HG02588 (cell line): ENCODE results near the gene TBC1D8.

Source experiments
- ATAC-seq: cut with Tn5 transposase; IDR thresholded peaks from one replicate; pipeline ENCODE4 v1.9.1; 2021; ENCODE audit warnings: mild to moderate bottlenecking, moderate library complexity; ENCODE audit not compliant: unreplicated experiment

Gene TBC1D8

GRCh38 chr2:101139495-101139894 is 11.7 kb downstream of the TBC1D8 start:
- no peak for ATAC-seq

GRCh38 chr2:101135412-101136296 is 15.5 kb downstream of the TBC1D8 start:
- ATAC-seq, result no peak

- no peak for ATAC-seq
These were observed 17.6 kb downstream of the TBC1D8 start for GRCh38 chr2:101133492-101134100.

- no peak for ATAC-seq
These were observed 19.0 kb downstream of the TBC1D8 start for GRCh38 chr2:101132202-101132601.

- ATAC-seq, result no peak
These were observed 21.1 kb downstream of the TBC1D8 start for GRCh38 chr2:101130081-101130480.

- no peak for ATAC-seq
These were observed 23.7 kb downstream of the TBC1D8 start for GRCh38 chr2:101127319-101128056.

- no peak for ATAC-seq
These were observed 25.4 kb downstream of the TBC1D8 start for GRCh38 chr2:101125808-101126207.

GRCh38 chr2:101125374-101125773 is 25.8 kb downstream of the TBC1D8 start:
- no peak for ATAC-seq

- no peak for ATAC-seq
These were observed 26.4 kb downstream of the TBC1D8 start for GRCh38 chr2:101124643-101125366.

DNA sequence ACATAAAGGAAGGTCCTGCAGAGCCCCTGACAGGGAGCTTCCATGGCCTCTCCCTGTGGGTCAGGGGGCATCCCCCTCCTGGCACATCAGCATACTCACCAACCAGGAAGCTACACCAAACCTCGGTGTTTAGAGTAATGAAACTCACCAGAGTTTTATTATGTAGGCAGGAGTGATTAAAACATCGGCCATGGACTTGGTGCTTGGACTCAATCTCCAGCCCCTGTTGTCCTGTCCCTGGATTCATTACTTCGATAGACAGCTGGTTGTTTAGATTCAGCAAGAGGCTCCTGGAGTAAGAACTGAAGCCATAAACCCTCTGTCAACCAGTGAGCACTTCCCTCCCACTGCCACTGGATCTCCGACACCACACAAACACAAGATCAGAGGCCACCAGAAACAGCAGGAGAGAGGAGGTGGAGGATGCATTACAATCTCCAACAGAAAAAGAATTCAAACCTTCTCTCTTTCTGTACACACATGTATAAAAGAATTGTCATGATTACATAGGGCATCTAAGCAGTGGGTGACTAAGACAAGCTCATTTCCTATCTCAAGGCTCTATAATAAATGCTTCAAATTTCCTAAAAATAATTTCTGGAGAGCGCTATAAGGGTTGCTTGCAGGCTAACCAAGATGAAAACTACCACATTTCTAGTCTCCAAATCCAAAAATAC is 27.2 kb downstream of the TBC1D8 start:
- no peak for ATAC-seq

DNA sequence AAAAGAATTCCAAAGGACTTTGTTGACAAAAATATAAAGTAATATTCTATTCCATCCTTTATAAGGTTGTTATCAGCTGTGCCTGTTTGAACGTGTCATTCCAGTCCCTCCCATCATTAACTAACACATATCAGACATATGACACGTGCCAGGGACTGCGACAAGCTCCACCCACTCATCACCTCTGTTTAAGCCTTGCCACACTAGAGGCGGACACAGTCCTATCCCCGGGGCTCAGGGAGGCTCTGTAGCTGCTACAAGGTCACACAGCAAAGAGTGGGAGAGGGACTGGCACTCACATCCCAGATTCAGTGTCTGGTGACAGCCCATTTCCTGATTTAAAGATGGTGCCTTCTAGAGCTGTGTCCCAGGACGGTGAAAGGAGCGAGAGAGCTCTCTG is 30.0 kb downstream of the TBC1D8 start:
- ATAC-seq, result no peak

DNA sequence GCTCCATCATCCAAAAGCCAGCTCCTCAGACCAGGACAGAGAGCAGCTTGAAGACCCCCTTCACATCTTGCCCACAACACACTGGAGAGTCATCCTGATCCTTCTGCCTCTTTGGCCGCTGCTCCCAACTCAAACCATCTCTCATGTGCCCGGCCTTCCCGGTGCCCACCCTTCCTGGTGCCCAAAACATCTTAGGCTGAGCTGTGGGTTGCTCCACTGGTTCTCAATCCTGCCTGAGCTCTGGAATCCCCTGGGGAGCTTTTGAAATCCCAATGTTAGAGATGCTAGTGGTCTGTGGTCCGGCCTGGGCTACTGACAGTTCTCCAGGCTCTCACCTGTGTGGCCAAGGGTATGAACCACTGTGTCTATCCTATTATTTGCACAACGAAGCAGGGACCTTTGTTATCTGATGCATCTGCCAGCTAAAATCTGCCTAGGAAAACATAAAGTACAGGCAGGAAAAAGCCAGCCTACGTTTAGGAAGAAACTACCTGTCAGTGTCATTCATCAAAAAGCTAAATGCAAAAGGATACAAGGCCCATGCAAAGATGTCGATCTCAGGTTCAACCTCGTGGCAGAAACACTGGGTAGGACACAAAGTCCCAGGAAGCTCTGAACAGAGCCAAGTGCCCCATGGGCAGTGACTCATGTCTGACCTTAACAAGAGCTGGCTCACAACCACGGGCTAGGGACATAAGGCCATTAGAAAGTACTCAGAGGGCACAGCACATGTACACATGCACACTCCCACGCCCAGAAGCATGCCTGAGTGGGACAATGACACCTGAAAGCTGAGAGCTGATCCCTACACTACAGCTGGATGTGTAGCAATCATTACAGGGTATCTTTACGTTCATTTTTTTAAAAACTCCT is 30.8 kb downstream of the TBC1D8 start:
- ATAC-seq, result no peak

DNA sequence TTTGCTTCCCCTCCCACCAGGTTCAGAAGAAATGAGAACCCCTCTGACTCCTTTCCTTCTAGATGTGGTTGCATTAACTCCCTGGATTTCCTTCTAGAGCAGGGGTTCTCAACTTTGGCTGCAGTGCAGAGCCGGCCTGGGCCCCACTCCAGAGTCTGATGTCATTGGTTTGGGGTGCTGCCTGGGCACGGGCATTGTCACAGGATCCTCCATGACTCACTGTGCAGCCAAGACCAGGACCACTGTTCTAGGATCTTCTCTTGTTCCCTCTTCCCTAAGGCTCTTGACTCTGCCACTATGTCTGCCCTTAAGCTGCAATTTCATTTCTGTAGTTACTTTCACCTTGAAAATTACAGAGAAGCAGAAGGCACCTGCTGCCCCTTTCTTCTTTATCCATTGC is 31.8 kb downstream of the TBC1D8 start:
- no peak for ATAC-seq

DNA sequence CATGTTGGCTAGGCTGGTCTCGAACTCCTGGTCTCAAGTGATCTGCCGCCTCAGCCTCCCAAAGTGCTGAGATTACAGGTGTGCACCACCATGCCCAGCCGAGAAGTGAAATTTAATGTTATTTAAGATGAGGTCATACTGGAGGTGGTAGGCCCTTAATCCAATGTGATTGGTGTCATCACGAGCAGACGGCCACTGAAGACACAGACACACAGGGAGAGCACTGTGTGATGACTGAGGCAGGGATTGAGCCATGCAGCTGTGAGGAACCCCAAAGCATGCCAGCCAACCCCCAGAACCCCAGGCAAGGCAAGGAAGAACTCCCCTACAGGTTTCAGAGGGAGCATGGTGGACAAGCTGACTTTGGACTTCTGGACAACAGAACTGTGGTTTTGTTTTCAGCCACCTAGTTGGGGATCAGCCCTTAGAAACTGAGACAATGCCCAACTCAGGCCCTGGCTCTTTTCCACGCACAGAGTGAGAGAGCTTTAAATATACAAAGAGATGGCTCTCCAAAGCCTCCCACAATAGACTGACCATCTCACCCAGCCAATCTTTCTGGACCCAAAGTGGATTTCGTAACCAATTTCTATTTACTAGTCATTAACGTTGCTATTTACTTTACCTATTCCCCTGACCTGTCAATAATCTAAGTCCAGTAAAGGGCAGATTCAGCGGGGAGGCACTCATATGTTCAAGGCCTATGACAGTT is 34.2 kb downstream of the TBC1D8 start:
- ATAC-seq, result no peak

DNA sequence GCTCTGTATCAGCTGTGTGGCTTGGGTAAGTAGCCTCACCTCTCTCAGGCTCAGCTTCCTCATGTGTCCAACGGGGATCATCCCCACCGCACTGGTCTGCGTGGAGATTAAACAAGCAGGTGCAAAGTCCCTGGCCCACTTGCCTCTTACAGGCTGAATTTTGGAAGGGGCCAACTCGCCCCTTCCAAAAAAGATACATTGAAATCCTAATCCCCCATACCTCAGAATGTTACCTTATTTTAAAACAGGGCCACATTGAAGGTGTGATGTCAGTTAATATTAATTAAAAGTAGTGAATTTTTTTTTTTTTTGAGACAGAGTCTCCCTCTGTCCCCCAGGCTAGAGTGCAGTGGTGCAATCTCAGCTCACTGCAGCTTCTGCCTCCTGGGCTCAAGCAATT is 34.8 kb downstream of the TBC1D8 start:
- no peak for ATAC-seq

GRCh38 chr2:101115664-101116063 is 35.5 kb downstream of the TBC1D8 start:
- no peak for ATAC-seq

DNA sequence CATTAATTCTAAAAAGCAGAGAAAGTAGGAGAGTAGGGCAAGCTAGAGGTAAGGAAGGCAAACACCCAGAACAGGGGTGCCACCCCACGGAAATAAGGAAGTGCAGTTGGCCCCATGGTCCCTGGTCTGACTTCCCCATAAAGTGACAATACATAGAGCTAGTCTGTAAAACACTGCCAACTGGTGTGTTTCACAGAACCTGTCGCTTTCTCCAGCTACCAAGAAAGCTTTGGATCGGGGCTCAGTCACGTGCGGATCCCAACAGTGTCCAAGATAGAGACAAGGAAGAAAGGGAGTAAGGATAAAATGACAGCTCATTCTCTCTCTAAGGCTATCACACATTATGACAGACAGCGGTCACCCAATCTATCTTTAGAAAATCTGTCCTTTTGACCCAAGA is 36.4 kb downstream of the TBC1D8 start:
- ATAC-seq, result no peak

- no peak for ATAC-seq
These were observed 36.9 kb downstream of the TBC1D8 start for GRCh38 chr2:101114268-101114783.
